GM19467 (cell line): Measurements from ENCODE around the gene LDLRAD3.
"Not testable (repeated sequence)": the region's sequence is repeated elsewhere in the genome, so short reads cannot be mapped to it uniquely, and the experiment has no call there.

Source experiments
- ATAC-seq: cut with Tn5 transposase; IDR thresholded peaks from one replicate; pipeline ENCODE4 v1.9.1; 2021; ENCODE audit warnings: mild to moderate bottlenecking, moderate library complexity; ENCODE audit not compliant: unreplicated experiment

LDLRAD3 gene

GRCh38 chr11:36155124-36155561, 211.3 kb downstream of the LDLRAD3 start:
- ATAC-seq, result no peak

- ATAC-seq, result no peak
Measured at GRCh38 chr11:36155770-36156160, 211.9 kb downstream of the LDLRAD3 start.

GRCh38 chr11:36156161-36156816, 212.4 kb downstream of the LDLRAD3 start:
- ATAC-seq, result no peak

- ATAC-seq, result no peak
Measured at GRCh38 chr11:36156817-36157519, 213.1 kb downstream of the LDLRAD3 start.

GRCh38 chr11:36160091-36160490, 216.2 kb downstream of the LDLRAD3 start:
- no peak for ATAC-seq

- no peak for ATAC-seq
Measured at GRCh38 chr11:36161572-36161971, 217.7 kb downstream of the LDLRAD3 start.

- no peak for ATAC-seq
Measured at GRCh38 chr11:36162006-36162882, 218.4 kb downstream of the LDLRAD3 start.

GRCh38 chr11:36162883-36163434, 219.1 kb downstream of the LDLRAD3 start:
- no peak for ATAC-seq

GRCh38 chr11:36164506-36165250, 220.8 kb downstream of the LDLRAD3 start:
- ATAC-seq, result no peak

GRCh38 chr11:36165621-36166397, 221.9 kb downstream of the LDLRAD3 start:
- ATAC-seq, result no peak

GRCh38 chr11:36167073-36167472, 223.2 kb downstream of the LDLRAD3 start:
- no peak for ATAC-seq

GRCh38 chr11:36167729-36168128, 223.9 kb downstream of the LDLRAD3 start:
- no peak for ATAC-seq

GRCh38 chr11:36177836-36178235, 234.0 kb downstream of the LDLRAD3 start:
- ATAC-seq, result no peak

GRCh38 chr11:36186340-36187175, 242.7 kb downstream of the LDLRAD3 start:
- ATAC-seq, result no peak

- ATAC-seq, result no peak
Measured at GRCh38 chr11:36187622-36188021, 243.8 kb downstream of the LDLRAD3 start.

- ATAC-seq, result not testable (repeated sequence)
Measured at GRCh38 chr11:36189735-36190134, 245.9 kb downstream of the LDLRAD3 start.

GRCh38 chr11:36191941-36192340, 248.1 kb downstream of the LDLRAD3 start:
- no peak for ATAC-seq

GRCh38 chr11:36192425-36193289, 248.8 kb downstream of the LDLRAD3 start:
- ATAC-seq, result no peak
